A549 treated with ZK216348 at 1 μM for 4 hours (cell line): Measurements from ENCODE around the gene PPIG. TPM values are rescaled to one million over a fixed set of nuclear protein-coding genes. Genes with fewer than 3 reads are reported as not detected.

ENCODE experiments used
- total RNA-seq: library from RNA; stranded (reverse); fragments of 200-300 nt; extraction: Qiagen RNA extraction; gene quantifications from 5 replicates; pipeline ENCODE4 v1.2.3, GENCODE V29; 2022; ENCODE audit warnings: low read depth

The PPIG gene
- total RNA-seq = 36.9 to 62.1 TPM (median 40.2 TPM) in 5 replicates

DNA sequence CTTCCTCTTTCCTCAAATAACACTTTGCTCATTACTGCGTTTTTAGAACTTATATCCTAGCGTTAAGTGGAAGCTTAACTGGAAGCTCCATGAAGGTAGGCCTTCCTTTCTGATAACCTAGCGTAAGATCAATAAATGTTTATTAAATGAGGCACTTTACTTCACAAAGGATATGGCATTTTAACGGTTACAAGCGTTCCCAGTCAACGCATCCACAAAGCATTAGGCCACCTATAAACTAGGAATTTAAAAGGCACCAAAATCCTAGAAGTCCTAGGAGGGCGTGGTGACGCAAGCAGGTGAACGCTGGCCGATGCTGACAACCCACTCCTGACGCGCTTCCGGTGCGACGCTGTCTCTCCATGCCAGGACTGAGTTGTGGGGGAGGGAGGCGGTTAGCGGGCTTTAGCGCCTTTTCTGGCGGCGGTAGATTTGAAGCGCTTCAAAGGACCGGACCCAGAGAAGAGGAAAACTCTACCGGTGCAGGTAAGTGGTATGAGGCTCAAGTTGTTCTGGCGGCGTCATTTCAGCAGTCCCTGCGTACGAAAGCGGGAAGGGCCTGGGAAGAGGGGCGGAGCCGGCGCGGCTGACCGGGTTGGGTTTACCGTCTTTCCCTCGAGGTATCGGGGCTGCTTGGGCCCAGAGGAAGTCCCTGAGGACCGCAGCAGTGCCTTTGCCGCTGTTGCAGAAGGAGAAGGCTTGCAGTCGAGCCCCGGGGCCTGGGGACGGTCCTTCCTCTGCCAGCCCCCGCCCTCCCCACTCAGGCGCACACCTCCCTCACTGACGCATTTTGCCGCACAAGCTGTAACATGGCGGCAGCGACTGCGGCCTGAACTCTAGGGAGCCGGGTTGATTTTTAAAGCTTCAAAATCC is at the start of gene PPIG:
Gene PPIG, plus strand, starts transcription at position 347 of the 873 bp plus-strand sequence. CDS start 19,691 bp downstream, outside the sequence.

DNA sequence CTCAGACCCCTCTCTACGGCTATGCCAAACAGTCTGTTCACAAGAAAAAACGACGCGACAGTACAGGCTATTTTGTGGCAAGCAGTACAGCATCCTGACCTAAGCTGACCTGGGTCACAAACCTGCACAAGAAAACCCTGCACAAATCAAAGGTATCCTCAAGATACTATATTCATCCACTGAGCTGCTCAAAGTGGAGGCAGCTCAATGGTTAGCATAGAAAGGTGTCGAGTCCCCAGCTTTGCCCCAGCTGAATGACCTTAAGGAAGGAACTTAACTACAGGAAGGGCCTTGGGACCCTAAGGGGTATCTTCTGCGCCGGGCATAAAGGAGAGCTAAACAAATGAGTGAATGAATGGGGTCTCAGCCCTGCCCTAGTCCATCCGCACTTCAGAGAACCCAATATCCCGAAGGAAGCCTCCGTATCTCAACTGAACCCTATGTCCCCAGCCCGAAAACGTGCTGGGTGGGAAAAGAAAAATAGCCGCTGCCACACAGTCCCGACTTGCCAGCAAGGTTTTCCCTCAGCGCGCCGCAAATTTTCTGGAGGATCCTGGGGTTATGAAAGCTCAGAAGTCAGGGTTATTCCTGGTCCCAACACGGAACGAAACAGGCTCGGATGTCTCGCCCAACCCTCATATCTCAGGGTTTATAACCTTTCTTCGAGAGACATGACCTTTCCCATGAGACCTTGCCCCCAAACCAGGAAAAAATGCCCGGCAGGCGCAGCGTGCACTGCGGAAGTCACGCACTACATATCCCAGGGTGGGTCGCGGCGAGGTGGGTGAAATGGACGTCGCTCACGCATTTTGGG is 10.8 kb upstream of the PPIG start, which contains the start of gene FASTKD1:
Gene FASTKD1, minus strand, starts transcription at position 706 of the 814 bp plus-strand sequence. CDS start 1,836 bp downstream, outside the sequence.

Other genes with a start within 250 kb of the PPIG start
- 0.01 TPM in 1 of 5 replicates, not detected in the others for gene LRP2, start 221.8 kb upstream of the PPIG start, total RNA-seq
- gene BBS5, start 104.9 kb upstream of the PPIG start, total RNA-seq = 4.2 to 6.2 TPM (median 6.0 TPM) in 5 replicates
- 0.15 to 0.70 TPM (median 0.29 TPM) in 5 replicates for gene KLHL41, start 74.6 kb upstream of the PPIG start, total RNA-seq
- gene FASTKD1, start 10.5 kb upstream of the PPIG start, total RNA-seq = 21.5 to 25.8 TPM (median 23.1 TPM) in 5 replicates
- gene CFAP210, start 110.1 kb downstream of the PPIG start, total RNA-seq = 0.13 to 0.89 TPM (median 0.41 TPM) in 5 replicates
- 2.0 to 3.5 TPM (median 2.5 TPM) in 5 replicates for gene PHOSPHO2, start 110.1 kb downstream of the PPIG start, total RNA-seq
- gene KLHL23, start 149.5 kb downstream of the PPIG start, total RNA-seq = 5.8 to 11.4 TPM (median 7.8 TPM) in 5 replicates
- 123 to 256 TPM (median 141 TPM) in 5 replicates for gene SSB, start 214.5 kb downstream of the PPIG start, total RNA-seq
- gene METTL5, start 240.6 kb downstream of the PPIG start, total RNA-seq = 59.0 to 148 TPM (median 68.9 TPM) in 5 replicates
- 7.7 to 11.3 TPM (median 10.4 TPM) in 5 replicates for gene UBR3, start 243.1 kb downstream of the PPIG start, total RNA-seq